Smooth muscle cell of the brain vasculature (primary cell): ENCODE measurements around the gene ERRFI1.
"Not testable (repeated sequence)": the region's sequence is repeated elsewhere in the genome, so short reads cannot be mapped to it uniquely, and the experiment has no call there.

ENCODE experiments used
- DNase-seq: peaks from one replicate; pipeline ENCODE4 v3.0.0-alpha.2; 2012; ENCODE audit warnings: low read depth, low spot score

Gene ERRFI1

GRCh38 chr1:8026153-8026975, at the start of gene ERRFI1:
Gene ERRFI1 (minus strand): TSS chr1:8026309. CDS start chr1:8015619, 10,690 bp downstream.
- DNase-seq, result peak; percentile 88

DNA sequence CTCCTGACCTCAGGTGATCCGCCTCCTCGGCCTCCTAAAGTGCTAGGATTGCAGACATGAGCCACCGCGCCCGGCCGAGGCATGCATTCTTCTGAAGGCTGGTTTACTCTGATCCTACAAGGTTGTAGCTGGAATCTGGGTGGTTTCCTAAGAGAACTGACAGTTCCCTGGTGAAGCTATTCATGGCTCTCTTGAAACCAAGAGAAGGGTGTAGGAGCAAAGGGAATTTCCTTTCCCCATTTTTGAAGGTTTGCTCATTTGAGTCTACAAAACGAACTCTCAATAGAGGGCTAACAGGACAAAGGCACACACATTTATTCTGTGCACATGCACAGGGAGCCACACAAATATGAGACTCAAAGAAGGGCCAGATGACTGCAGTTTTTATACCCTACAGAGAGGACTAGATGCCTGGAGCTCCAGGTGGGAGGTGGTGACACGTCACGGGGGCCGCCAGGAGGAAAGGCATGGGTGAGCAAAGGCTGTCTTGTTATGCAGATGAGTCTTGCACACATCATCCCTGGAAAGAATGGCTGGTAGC, 49.5 kb upstream of the ERRFI1 start:
- DNase-seq, result no peak

GRCh38 chr1:8073112-8073855, 47.2 kb upstream of the ERRFI1 start:
- no peak for DNase-seq

DNA sequence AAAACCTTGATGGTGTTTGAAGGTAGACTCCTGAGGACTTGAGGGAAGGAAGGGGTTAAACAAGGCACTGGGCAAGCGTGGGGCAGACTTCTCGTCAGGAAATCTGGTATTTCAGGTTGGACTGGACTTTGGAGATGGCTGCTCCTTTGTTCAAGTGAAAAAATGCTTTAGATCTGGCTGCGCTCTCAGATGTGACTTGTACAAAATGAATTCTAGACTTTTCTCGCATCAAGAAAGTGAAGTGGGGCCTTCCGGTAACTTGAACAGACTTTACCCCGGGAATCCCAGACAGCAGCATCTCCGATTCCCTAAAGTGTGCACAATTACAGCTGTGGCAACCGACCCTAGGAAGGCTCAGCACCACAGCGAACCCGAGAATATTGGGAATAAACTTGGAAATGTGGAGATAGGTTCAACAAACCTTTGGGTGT, 44.3 kb upstream of the ERRFI1 start:
- no peak for DNase-seq

DNA sequence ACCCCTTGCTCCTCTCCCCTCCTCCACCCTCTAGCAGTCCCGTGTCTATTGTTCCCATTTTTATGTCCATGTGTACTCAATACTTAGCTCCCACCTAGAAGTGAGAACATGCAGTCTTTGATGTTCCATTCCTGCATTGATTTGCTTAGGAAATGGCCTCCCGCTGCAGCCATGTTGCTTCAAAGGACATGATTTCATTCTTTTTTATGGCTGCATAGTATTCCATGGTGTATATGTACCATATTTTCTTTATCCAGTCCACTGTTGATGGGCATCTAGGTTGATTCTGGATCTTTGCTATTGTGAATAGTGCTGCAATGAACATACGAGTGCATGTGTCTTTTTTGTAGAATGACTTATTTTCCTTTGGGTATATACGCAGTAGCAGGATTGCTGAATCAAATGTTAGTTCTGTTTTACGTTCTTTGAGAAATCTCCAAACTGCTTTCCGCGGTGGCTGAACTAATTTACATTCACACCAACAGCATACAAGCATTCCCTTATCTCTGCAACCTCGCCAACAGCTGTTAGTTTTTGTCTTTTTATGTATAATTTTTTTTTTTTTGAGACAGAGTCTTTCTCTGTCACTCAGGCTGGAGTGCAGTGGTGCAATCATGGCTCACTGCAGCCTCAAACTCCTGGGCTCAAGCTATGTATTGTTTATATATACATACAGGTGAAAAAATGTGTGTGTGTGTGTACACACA, 43.7 kb upstream of the ERRFI1 start:
- not testable (repeated sequence) for DNase-seq

DNA sequence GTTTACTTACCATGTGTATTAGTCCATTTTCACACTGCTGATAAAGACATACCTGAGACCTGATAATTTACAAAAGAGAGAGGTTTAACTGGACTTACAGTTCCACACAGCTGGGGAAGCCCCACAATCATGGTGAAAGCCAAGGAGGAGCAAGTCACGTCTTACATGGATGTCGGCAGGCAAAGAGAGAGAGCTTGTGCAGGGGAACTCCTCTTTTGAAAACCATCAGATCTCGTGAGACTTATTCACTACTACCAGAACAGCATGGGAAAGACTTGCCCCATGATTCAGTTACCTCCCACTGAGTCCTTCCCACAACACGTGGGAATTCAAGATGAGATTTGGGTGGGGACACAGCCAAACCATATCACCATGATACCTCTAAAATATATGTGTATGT, 39.3 kb upstream of the ERRFI1 start:
- no peak for DNase-seq

DNA sequence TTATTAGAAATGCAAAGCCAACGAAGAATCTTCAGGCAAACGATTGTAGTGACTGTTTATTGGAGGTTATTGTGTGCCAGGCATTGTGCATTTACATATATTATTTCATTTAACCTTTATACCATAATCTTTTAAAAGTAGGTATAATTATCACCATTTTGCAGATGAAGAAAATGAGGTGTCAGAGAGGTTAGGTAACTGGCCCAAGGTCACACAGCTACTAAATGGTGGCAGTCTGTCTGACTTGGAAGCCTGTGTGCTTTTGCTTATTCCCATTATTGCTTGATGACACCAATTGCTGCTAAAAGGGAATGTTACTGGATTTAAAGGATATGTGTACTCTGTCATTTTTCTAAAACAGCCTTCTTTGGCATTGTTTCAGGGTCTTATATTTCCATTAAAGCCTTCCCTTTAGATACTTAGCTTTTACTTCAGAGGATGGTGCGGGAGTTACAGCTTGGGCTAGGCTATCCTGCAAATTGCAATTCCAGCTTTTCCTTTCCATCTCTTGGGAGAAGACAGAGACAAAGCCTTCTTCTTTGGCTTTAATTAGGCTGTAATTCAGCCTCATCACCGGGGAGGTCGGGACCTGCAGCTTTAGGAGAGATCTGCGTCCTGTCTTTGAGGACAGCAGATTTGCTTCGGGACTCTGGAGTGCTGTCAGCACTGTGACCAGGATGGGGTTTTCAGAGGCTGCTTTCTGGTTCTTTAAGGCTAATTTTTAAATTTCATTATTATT, 37.4 kb upstream of the ERRFI1 start:
- DNase-seq, result no peak

GRCh38 chr1:8062861-8063260, 36.8 kb upstream of the ERRFI1 start:
- no peak for DNase-seq

- DNase-seq, result no peak
Observed at GRCh38 chr1:8061673-8062386, 35.7 kb upstream of the ERRFI1 start.

DNA sequence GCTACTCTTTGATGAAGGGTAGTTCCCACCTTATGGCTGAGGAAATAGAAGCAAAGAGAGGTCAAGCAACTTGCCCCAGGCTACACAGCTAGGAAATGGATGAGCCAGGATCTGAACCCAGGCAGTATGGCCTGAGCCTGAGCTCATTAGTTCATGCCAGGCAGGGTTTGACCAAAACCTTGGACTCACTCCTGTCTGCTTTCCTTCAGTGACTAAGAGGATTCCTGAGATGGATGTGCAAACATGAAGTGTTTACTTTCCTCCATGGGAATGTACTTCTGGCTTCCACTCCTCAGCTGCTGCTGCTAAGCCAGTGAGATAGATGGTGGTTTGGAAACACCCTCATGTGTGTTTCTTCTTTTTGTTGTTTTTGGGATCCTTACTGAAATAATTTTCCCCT, 35.1 kb upstream of the ERRFI1 start:
- peak; percentile 77 for DNase-seq

DNA sequence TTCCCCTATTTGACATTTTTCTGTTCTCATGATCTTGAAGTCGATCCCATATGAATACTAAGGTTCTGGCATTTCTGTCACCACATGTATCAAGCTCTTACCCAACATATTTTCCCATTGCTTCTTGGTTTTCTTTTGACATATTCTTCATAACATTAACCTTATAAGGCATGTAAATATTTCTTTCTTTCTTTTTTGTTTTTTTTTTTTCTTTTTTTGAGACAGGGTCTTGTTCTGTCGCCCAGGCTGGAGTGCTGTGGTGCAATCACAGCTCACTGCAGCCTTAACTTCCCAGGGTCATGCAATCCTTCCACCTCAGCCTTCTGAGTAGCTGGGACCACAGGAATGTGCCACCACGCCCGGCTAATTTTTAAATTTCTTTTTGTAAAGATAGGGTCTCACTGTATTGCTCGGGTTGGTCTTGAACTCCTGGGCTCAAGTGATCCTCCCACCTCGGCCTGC, 33.1 kb upstream of the ERRFI1 start:
- no peak for DNase-seq

DNA sequence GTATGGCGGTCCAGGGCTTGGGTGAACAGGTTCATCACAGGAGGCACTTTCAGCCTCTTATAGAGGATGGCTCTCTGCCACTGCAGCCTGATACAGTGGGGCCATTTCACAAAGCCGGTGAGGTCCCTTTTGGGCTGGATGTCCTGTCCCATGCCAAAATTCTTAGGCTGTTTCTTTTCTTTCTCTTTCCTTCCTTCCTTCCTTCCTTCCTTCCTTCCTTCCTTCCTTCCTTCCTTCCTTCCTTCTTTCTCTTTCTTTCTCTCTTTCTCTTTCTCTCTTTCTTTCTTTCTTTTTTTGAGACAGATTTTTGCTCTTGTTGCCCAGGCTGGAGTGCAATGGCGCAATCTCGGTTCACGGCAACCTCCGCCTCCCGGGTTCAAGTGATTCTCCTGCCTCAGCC, 31.7 kb upstream of the ERRFI1 start:
- not testable (repeated sequence) for DNase-seq

GRCh38 chr1:8055973-8056372, 29.9 kb upstream of the ERRFI1 start:
- DNase-seq, result no peak

- DNase-seq, result no peak
Observed at GRCh38 chr1:8053878-8054567, 27.9 kb upstream of the ERRFI1 start.

DNA sequence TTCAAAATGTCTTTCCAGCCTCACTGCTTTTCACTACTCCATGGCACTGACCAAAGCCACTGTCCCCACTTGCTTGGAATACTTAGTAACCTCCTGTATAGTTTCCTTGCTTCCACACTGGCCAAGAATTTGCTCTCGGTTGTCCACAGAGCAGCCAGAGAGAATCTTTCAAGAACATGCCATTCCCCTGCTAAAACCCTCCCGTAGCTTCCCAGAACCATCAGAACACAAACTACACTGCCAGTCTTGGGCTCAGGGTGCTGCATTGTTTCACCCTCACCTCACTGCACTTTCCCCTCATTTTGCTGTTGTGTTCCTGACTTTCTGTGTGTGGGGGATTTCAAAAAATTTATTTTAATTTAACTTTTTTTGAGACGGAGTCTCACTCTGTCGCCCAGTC, 25.5 kb upstream of the ERRFI1 start:
- DNase-seq, result no peak

DNA sequence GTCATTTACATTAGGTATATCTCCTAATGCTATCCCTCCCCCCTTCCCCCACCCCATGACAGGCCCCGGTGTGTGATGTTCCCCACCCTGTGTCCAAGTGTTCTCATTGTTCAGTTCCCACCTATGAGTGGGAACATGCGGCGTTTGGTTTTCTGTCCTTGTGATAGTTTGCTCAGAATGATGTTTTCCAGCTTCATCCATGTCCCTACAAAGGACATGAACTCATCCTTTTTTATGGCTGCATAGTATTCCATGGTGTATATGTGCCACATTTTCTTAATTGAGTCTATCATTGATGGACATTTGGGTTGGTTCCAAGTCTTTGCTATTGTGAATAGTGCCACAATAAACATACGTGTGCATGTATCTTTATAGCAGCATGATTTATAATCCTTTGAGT, 23.1 kb upstream of the ERRFI1 start:
- not testable (repeated sequence) for DNase-seq

- DNase-seq, result no peak
Observed at GRCh38 chr1:8047686-8048445, 21.8 kb upstream of the ERRFI1 start.

DNA sequence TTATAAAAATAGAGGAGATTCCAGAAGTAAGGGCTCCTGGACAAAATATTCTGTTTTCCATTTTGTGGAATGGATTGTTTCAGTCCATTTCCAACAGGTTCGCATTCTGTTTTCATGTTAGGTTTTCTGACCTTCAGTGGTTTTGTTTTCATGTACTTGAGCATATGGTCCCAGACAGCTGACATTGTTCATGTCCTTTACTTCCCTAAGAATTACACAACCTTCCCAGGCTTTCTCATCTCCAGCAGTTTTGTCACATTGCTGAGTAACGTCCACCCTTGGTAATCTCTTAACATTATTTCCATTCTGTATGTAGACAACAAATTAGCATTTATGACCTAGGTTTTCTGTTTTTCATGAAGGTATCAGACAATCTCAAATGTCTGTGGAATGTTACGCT, 21.0 kb upstream of the ERRFI1 start:
- no peak for DNase-seq

- DNase-seq, result no peak
Observed at GRCh38 chr1:8046391-8046790, 20.3 kb upstream of the ERRFI1 start.
